HepG2 (cell line): Measurements from ENCODE around the gene PRPSAP1. TPM values are rescaled to one million over a fixed set of nuclear protein-coding genes. Genes with fewer than 3 reads are reported as not detected.

Source experiments
- CBX5 ChIP-seq: sonication (generic); formaldehyde crosslinking; IDR thresholded peaks from 2 replicates; pipeline ENCODE4 v1.4.0; 2020; ENCODE audit warnings: missing genetic modification reagents, borderline replicate concordance
- EP300 ChIP-seq, 3 experiments: sonication (generic) in 1 of 3; formaldehyde crosslinking in 1 of 3; IDR thresholded peaks; 2 replicates each; pipeline versions ENCODE4 v1.5.1 to v1.6.1; 2011 to 2020; ENCODE audit warnings: low read depth in 2 of 3, low read length in 2 of 3, borderline replicate concordance in 1 of 3, improper control_type of control experiment in 1 of 3, mild to moderate bottlenecking in 1 of 3, missing genetic modification reagents in 1 of 3, moderate library complexity in 1 of 3
- GABPB1 ChIP-seq: IDR thresholded peaks from 2 replicates; pipeline ENCODE4 v1.6.1; 2016; ENCODE audit warnings: mild to moderate bottlenecking, missing genetic modification reagents, moderate library complexity, missing compliant biosample characterization
- GLI4 ChIP-seq: sonication (generic); formaldehyde crosslinking; IDR thresholded peaks from 2 replicates; pipeline ENCODE4 v1.5.1; 2020; ENCODE audit warnings: missing genetic modification reagents, mild to moderate bottlenecking, moderate library complexity, borderline replicate concordance
- GTF2F1 ChIP-seq: fragments of 150-350 bp; IDR thresholded peaks from 2 replicates; pipeline ENCODE4 v1.6.1; 2014; ENCODE audit warnings: low read length
- KLF9 ChIP-seq: IDR thresholded peaks from 2 replicates; pipeline ENCODE4 v1.6.1; 2016; ENCODE audit warnings: low read depth
- MEF2D ChIP-seq: sonication (generic); formaldehyde crosslinking; IDR thresholded peaks from 2 replicates; pipeline ENCODE4 v1.5.1; 2020; ENCODE audit warnings: mild to moderate bottlenecking, missing genetic modification reagents
- NR1H2 ChIP-seq: sonication (generic); formaldehyde crosslinking; IDR thresholded peaks from 2 replicates; pipeline ENCODE4 v1.8.1; 2022; ENCODE audit warnings: low read depth, missing genetic modification reagents, borderline replicate concordance
- ZFP82 ChIP-seq: sonication (generic); formaldehyde crosslinking; IDR thresholded peaks from 2 replicates; pipeline ENCODE4 v1.5.1; 2020; ENCODE audit warnings: mild to moderate bottlenecking, missing genetic modification reagents, borderline replicate concordance
- ZNF225 ChIP-seq: sonication (generic); formaldehyde crosslinking; IDR thresholded peaks from 2 replicates; pipeline ENCODE4 v1.4.0; 2020; ENCODE audit warnings: mild to moderate bottlenecking, missing genetic modification reagents
- ZNF496 ChIP-seq: sonication (generic); formaldehyde crosslinking; IDR thresholded peaks from 2 replicates; pipeline ENCODE4 v1.8.1; 2023; ENCODE audit warnings: mild to moderate bottlenecking, moderate library complexity, missing genetic modification reagents; ENCODE audit not compliant: insufficient replicate concordance
- ZNF550 ChIP-seq: sonication (generic); formaldehyde crosslinking; IDR thresholded peaks from 2 replicates; pipeline ENCODE4 v1.4.0; 2020; ENCODE audit warnings: mild to moderate bottlenecking, missing genetic modification reagents, borderline replicate concordance
- ZNF766 ChIP-seq: sonication (generic); formaldehyde crosslinking; IDR thresholded peaks from 2 replicates; pipeline ENCODE4 v1.5.0; 2020; ENCODE audit warnings: missing genetic modification reagents, borderline replicate concordance
- ZNF841 ChIP-seq: sonication (generic); formaldehyde crosslinking; IDR thresholded peaks from 2 replicates; pipeline ENCODE4 v1.8.1; 2023; ENCODE audit warnings: missing genetic modification reagents, borderline replicate concordance
- ZSCAN29 ChIP-seq: sonication (generic); formaldehyde crosslinking; conservative IDR thresholded peaks from 2 replicates; pipeline ENCODE4 v1.4.0; 2020; ENCODE audit warnings: mild to moderate bottlenecking, missing genetic modification reagents
- polyA plus RNA-seq, 8 experiments: library from polyadenylated mRNA; depleted of rRNA in 3 of 8; stranded (reverse) in 7 of 8; unstranded in 1 of 8; fragments of >200 nt; fragmentation: Illumina TruSeq in 4 of 8; extraction: Trizol in 4 of 8; gene quantifications; 2 replicates each; pipeline versions ENCODE4 v1.2.1 to v1.2.3, GENCODE V29; 2011 to 2016; ENCODE audit warnings: low read depth in 4 of 8, missing spikeins in 1 of 8, mixed read lengths in 1 of 8; ENCODE audit not compliant: insufficient read depth in 1 of 8
- total RNA-seq, 5 experiments: library from RNA; depleted of rRNA; stranded (reverse); fragments of >200 nt; fragmentation: Illumina TruSeq; extraction: Trizol; gene quantifications; 2 replicates each; pipeline ENCODE4 v1.2.3, GENCODE V29; 2016; ENCODE audit warnings: low read depth in 1 of 5
- TF ChIP-seq, protein P1 (sequence below): sonication (generic); formaldehyde crosslinking; IDR thresholded peaks from 2 replicates; pipeline ENCODE4 v1.5.1; 2020; ENCODE audit warnings: mild to moderate bottlenecking, moderate library complexity, missing genetic modification reagents
- TF ChIP-seq, protein P2 (sequence below): sonication (generic); formaldehyde crosslinking; IDR thresholded peaks from 2 replicates; pipeline ENCODE4 v1.5.1; 2020; ENCODE audit warnings: missing genetic modification reagents, mild to moderate bottlenecking, borderline replicate concordance
- TF ChIP-seq, protein P3 (sequence below): sonication (generic); formaldehyde crosslinking; IDR thresholded peaks from 2 replicates; pipeline ENCODE4 v1.9.0; 2021; ENCODE audit warnings: mild to moderate bottlenecking, missing genetic modification reagents
- TF ChIP-seq, protein P4 (sequence below): sonication (generic); formaldehyde crosslinking; IDR thresholded peaks from 2 replicates; pipeline ENCODE4 v1.4.0; 2020; ENCODE audit warnings: mild to moderate bottlenecking, missing genetic modification reagents

The PRPSAP1 gene
- total and polyA plus RNA-seq, 2 of the 13 experiments (the other 11 are each of a cell fraction or from before 2014, with no cell fraction given): 91.1 to 314 TPM

DNA sequence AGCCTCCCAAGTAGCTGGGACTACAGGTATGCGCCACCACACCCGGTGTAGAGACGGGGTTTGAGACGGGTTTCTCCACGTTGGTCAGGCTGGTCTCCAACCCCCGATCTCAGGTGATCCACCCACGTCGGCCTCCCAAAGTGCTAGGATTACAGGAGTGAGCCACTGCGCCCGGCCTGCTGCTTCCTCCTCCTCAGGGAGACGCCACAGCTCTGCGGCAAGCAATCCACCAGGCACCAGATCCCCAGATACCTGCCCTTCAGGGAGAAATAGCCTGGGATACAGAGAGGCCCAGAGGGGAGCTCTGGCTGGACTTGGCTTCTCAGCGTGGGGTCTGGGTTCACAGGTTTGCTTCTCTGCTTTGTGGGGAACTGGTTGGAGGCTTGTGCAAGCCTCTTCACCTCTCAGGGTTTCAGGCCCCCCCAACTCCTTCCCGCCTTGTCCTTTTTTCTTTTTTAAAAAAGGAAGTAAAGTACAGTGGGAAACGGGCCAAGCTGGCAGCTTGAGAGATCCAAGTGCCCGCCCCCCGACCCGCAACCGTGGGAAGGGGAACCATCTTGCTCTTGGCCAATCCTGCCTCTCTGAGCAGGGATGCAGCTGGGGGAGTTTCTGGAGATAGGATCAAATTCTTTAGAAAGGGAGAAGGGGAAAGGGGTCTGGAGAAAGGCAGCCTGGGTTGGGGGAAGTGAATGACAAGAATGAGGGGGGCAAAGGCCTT is 28.1 kb upstream of the PRPSAP1 start (continued):
- TF ChIP-seq MEF2D (CRISPR knock-in tag) (no peak; the same call in 1 of the 2 replicates), GTF2F1 (no peak), ZNF496 (CRISPR knock-in tag) (no peak), NR1H2 (no peak), ZNF841 (CRISPR knock-in tag) (no peak), ZSCAN29 (CRISPR knock-in tag) (no peak; the same call in 1 of the 2 replicates), ZNF225 (CRISPR knock-in tag) (no peak; the same call in 1 of the 2 replicates), ZNF550 (CRISPR knock-in tag) (no peak), GLI4 (CRISPR knock-in tag) (no peak), ZFP82 (CRISPR knock-in tag) (no peak; the same call in 1 of the 2 replicates), KLF9 (no peak), ZNF766 (CRISPR knock-in tag) (no peak; the same call in 1 of the 2 replicates), CBX5 (CRISPR knock-in tag) (no peak), EP300 (IDR thresholded peaks at IDR 0.05; ENCODE audit: low read depth in 2 of 2, low read length in 2 of 2) (no peak), EP300 (CRISPR knock-in tag; IDR thresholded peaks at IDR 0.05; ENCODE audit: borderline replicate concordance) (no peak), GABPB1 (peak; percentile 5; the same call in 1 of the 2 replicates)
- TF ChIP-seq, protein P1, sequence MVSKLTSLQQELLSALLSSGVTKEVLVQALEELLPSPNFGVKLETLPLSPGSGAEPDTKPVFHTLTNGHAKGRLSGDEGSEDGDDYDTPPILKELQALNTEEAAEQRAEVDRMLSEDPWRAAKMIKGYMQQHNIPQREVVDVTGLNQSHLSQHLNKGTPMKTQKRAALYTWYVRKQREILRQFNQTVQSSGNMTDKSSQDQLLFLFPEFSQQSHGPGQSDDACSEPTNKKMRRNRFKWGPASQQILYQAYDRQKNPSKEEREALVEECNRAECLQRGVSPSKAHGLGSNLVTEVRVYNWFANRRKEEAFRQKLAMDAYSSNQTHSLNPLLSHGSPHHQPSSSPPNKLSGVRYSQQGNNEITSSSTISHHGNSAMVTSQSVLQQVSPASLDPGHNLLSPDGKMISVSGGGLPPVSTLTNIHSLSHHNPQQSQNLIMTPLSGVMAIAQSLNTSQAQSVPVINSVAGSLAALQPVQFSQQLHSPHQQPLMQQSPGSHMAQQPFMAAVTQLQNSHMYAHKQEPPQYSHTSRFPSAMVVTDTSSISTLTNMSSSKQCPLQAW (CRISPR knock-in tag): 0 out of 2 replicates have a peak, but pooled peaks have one; percentile 8
- TF ChIP-seq, protein P2, sequence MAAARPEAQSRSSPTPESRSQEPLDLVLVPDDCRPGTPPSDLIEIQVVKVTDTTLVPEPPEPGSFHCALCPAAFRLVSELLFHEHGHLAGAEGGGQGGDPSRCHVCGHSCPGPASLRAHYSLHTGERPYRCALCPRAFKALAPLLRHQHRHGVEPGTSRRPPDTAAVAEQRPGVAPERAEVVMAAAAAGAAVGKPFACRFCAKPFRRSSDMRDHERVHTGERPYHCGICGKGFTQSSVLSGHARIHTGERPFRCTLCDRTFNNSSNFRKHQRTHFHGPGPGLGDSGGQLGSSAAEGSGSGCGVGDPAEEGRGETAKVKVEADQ: no peak; the same call in 1 of the 2 replicates
- TF ChIP-seq, protein P3, sequence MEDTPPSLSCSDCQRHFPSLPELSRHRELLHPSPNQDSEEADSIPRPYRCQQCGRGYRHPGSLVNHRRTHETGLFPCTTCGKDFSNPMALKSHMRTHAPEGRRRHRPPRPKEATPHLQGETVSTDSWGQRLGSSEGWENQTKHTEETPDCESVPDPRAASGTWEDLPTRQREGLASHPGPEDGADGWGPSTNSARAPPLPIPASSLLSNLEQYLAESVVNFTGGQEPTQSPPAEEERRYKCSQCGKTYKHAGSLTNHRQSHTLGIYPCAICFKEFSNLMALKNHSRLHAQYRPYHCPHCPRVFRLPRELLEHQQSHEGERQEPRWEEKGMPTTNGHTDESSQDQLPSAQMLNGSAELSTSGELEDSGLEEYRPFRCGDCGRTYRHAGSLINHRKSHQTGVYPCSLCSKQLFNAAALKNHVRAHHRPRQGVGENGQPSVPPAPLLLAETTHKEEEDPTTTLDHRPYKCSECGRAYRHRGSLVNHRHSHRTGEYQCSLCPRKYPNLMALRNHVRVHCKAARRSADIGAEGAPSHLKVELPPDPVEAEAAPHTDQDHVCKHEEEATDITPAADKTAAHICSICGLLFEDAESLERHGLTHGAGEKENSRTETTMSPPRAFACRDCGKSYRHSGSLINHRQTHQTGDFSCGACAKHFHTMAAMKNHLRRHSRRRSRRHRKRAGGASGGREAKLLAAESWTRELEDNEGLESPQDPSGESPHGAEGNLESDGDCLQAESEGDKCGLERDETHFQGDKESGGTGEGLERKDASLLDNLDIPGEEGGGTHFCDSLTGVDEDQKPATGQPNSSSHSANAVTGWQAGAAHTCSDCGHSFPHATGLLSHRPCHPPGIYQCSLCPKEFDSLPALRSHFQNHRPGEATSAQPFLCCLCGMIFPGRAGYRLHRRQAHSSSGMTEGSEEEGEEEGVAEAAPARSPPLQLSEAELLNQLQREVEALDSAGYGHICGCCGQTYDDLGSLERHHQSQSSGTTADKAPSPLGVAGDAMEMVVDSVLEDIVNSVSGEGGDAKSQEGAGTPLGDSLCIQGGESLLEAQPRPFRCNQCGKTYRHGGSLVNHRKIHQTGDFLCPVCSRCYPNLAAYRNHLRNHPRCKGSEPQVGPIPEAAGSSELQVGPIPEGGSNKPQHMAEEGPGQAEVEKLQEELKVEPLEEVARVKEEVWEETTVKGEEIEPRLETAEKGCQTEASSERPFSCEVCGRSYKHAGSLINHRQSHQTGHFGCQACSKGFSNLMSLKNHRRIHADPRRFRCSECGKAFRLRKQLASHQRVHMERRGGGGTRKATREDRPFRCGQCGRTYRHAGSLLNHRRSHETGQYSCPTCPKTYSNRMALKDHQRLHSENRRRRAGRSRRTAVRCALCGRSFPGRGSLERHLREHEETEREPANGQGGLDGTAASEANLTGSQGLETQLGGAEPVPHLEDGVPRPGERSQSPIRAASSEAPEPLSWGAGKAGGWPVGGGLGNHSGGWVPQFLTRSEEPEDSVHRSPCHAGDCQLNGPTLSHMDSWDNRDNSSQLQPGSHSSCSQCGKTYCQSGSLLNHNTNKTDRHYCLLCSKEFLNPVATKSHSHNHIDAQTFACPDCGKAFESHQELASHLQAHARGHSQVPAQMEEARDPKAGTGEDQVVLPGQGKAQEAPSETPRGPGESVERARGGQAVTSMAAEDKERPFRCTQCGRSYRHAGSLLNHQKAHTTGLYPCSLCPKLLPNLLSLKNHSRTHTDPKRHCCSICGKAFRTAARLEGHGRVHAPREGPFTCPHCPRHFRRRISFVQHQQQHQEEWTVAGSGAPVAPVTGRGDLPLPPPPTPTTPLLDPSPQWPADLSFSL (CRISPR knock-in tag): no peak
- TF ChIP-seq, protein P4, sequence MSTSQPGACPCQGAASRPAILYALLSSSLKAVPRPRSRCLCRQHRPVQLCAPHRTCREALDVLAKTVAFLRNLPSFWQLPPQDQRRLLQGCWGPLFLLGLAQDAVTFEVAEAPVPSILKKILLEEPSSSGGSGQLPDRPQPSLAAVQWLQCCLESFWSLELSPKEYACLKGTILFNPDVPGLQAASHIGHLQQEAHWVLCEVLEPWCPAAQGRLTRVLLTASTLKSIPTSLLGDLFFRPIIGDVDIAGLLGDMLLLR (CRISPR knock-in tag): no peak; the same call in 1 of the 2 replicates
